CD4-positive, alpha-beta T cell treated with Interleukin-4 for 1 hour (primary cell): ENCODE measurements around the gene COX4I1.

Experiments
- DNase-seq, 2 donors: peaks; one replicate each; pipeline ENCODE4 v3.0.0-alpha.2; 2020 to 2022

COX4I1 gene

DNA sequence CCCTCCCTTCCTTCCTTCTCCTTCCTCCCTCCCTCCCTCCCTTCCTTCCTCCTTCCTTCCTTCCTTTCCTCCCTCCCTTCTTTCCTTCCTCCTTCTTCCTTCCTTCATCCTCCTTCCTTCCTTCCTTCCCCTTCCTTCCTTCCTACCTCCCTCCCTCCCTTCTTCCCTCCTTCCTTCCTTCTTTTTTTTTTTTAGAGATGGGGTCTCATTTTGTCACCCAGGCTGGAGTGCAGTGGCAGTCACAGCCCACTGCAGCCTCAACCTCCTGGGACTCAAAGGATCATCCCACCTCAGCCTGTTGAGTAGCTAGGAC is 44.6 kb downstream of the COX4I1 start:
- no peak for DNase-seq

DNA sequence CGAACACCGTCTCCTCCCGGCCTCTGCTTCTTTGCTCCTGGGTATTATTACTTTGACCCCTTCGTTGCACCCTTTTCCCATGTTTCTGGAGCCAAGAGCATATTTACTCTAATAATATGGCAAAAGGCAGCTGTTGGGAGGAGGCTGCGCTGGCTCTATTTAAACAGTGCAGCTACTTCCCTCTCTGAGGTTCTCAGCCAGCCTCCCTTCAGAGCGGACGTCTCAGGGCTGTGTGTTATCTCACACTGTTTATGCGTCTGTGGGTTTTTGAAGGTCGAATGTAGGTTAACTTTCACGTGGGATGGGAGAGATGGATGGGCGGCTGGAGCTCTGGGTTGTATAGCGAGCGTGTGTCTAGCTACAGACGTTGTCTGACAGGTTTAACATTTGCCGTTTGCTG is 45.3 kb downstream of the COX4I1 start:
- no peak for DNase-seq

DNA sequence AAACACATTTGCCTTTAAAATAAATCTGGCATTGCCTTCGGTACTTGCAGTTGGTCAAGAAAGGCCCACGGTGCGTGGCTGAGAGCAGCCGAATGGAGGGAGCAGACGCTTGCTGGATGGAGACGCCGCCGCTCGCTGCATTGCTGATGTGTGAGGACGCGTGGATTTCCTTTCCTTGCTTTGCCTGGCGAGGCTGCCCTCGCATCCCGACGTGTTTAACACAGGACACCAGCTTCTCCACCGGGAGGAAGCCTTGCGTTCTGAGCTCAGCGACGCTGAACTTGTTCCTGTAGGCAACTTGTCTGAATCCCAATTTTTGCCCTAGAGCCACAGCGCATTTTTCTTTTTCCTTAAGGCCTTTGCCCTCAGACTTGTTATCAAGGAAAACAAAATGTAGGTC is 45.8 kb downstream of the COX4I1 start:
- no peak for DNase-seq

DNA sequence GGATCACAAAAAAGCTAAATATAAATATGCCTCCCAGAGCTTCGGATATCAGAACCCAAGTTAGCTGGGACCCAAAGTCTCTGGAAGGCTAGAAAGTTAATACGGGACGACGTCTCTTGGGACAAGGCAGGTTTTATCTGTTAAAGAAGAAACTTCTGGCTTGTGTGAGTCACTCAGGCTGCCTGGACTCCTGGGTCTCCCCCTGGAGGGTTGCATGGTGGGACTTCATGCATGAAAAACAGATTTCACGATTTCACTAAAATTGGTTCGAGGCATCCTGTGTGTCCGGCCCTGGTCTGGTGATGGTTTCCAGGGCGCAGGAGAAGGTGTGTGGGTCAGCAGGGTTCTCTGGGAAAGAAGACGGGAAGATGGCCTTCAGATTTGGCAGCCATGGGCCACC is 47.0 kb downstream of the COX4I1 start:
- DNase-seq: no peak

DNA sequence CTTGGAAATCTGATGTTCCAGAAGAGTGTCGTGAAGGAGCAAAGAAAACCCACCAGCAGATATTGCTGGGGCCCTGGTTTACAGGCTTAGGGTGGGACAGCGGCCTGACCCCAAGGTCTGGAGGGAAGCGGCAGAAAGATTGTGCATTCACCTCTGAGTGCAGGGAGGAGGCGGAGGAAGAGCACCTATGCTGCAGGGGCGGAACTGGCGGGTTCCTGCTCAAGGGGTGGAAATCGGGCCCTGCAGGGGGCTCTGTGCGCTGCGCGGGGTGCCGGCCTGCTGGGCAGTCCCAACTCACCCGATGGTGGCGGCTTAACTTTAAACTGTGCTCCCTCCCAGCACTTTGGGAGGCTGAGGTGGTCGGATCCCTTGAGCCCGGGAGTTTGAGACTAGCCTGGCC is 47.5 kb downstream of the COX4I1 start:
- no peak for DNase-seq

DNA sequence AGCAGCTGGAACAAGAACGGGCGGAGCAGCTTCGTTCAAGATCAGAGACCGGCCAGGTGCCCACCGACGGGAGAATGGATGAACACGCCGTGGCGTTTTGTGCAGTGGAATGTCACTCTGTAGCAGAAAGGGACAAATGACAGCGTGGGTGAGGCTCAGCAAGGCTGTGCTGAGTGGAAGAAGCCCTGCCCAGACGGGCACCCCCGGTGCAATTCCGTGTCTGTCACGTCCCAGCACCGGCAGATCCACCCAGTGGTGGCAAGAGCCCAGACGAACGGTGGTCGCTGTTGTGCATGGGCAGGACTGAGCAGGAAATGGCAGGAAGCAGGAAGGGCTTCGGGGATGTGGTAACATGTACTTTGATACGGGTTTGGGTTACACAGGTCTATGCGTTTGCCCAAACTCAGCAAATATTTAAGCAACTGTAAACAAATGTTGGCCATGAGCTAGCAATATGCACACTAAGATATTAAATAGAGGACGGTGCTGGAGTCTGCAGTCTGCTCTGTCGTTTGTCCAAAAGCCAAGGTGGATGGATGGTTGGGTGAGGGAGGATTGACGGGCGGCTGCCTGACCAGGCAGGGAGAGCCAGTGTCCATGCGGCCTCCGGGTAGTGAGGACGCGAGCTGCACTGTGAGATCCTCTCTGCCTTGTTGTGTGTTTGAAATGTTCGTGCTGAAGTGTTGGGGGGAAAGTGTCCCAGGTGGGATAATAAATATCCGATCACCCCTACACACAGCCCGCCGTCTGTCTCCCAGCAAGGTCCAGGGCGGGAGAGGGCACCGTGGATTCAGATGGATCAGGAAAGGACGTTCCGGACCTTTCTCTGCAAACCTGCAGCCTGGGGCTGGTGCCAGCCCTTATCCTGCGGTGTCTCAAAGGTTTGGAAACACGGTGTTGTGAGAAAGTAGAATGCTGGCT is 48.4 kb downstream of the COX4I1 start:
- DNase-seq: no peak

DNA sequence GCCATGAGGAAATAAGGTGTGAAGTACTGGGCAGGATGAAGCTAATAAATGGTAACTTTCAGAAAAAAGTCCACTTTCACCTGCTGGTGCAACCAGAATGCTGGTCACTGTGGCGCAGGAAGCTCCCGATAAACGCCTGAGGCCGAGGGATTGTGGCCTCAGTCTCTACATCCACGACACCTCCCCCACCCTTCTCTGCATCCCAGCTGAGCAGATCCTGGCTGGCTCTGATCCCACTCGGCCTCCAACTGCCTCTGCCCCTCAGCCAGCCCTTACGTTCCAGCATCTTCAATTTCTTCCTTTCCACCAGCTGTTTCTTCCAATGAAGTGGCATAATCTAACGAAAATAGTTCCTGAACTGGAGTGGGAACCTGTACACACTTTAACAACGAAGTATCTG is 49.5 kb downstream of the COX4I1 start:
- DNase-seq: no peak

DNA sequence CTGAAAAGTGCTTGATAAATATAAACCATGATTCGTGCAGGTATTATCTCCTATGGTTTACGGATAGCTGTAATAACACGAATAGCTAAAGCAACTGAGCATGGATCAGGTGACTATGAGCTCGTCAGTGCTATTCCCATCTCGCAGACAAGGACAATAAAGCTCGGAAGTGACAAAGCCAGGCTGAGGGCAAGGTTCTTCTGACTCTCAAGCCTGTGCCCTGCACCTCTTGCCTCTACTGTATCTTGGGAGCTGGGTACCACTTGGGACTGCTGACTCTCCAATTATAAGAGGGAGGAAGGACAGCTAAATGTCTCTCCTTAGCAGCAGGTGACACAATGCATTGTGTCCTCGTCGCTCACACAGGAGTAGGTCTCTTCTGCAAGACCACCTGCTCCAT is 49.9 kb downstream of the COX4I1 start:
- no peak for DNase-seq

DNA sequence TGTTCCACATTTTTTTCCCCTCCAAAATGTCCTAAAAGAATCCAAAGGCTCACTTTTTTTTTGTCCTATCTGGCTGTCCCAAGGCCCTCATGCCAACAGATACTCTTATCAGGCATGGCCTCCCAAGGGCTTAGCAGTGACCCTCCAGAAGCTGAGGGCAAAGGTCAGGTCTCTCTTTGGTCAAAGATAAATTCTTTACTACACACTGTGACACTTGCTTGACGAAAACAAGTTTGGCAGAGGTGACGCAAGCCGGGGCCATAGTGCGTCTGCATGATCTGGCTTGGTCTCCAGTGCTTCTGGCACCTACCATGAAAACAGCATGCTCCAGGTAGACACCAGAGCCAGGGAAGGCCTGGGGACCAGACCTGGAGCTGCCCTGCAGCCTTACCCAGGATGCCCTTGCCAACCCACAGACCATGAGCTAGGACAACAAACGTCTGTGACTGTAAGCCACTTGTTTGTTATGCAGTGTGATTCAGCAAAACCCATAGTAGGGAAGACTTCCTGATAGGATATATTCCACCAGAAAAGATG is 50.9 kb downstream of the COX4I1 start:
- DNase-seq: no peak

DNA sequence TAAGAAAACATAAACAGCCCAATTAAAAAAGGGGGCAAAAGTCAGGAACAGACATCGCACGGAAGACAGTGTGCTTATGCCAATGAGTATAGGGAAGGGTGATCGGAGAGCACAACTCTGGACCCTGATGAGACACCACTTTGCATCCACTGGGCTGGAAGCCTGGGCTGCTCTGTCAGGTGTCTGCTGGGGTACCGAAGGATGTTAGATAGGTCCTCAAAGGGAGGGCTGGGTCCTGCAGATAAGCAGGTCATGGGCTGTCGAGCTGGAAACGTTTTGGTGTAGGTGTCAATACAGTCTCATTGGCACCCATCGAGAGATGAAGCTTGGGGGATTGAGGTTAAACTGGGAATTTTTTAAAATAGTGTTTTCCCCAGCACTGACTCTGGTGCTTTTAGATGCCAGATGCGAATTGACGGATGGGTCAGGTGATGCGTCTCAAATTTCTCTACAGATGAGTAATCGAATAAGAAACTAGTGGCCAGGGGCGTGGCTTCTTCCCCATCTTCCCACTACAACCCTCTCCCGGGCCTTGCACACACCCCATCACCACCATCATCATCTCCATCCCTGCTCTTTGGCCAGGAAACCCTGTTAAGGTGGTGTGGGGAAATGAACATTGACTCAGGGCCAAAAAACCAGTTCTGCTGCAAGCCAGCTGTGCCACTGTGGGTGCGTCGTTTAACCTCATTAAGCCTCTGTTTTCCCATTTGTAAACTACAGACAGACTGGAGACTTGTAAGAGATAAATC is 51.7 kb downstream of the COX4I1 start:
- no peak for DNase-seq

DNA sequence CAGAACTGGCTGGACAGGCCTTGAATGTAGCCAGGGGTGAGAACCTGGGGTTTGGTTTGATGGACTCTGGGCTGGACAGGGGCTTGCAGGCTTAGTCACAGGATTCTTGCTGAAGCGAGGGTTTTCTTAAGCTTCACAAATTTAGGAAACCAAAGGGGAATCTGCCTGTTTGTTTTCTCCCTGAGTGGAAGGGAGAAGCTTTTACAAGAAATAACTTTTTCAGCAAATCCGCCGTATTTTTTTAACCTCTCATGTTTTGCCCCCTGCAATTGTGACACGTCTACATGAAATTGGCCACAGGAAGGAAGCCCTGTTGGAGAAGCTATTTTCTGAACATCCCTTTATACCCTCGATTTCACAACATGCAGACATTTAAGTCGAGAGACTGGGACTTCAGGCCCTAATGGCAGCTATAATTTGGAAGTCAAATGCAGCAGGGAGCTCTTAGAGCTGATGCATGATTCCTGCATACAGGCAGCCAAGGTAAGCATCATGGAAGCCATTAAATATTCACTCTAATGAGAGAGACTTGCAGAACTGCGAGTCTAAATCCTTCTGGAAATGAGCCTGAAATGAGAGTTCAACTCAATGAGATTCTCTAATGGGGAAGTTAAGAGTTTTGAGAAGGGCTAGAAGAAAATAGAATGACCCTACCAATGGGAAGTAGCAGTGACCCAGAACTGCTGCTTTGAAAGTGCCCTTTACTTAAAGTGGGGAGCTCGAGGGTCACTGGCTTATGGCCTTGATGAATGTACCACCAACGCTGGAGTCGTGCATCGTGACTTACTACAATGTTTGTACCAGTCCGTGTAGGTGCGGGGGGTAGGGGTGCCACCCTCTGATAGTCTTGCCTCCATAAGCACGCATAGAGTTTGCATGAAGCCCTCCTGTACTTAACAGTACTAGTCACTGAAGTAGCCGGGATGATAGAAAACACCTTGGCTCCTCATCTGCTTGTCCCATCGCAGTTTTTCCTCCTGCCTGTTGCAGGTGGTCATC is 54.4 kb downstream of the COX4I1 start:
- no peak for DNase-seq

DNA sequence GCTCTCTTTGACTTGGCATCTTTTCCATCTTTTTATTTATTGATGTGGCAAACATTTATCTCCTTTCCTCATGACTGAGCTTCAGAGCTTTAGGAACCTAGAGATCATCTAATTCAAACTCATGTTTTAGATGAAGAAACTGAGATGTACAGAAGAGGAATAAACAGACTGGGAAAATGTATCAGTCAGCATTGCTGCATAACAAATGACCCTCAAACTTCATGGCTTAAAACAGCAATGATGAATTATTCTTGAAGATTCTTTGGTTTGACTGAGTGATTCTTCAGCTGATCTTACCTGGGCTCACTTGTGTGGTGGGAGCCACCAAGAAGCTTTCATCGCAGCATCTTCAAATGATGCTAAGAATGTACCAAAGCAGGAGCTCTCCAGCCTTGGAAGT is 55.4 kb downstream of the COX4I1 start:
- no peak for DNase-seq

DNA sequence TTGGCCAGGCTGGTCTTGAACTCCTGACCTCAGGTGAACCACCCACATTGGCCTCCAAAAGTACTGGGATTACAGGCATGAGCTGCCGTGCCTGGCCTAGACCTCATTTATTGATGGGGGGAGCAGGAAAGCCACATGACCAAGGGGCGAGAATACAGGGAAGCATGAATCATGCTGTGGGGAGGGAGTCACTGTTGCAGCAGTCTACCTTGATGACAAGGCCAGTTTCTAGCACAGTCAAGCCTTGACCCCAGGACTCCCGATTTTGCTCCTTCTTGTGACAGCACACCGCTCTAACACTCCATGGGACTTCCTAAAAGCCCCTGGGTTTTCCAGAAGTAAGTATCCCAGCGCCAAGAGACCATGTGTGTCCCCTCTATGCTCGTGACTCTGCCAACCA is 56.6 kb downstream of the COX4I1 start:
- no peak for DNase-seq

DNA sequence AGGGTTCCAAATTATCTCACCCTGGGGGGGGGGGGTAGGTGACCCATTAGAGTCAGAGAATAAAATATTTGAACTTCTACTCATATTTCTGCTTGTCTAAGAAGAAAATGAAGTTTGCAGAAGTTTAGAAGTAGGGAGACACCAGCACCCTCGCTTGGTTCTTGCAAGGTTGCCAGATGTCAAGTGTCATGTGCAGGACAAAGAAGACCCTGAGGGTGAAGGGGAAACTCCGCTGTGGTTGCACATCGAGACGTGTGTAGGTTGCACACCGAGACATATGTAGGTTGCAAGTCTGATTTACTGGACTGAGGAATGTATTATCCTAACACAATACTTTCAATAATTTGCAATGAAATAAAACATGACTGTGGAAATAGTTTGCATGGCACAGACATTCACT is 57.1 kb downstream of the COX4I1 start:
- no peak for DNase-seq
